Omental fat pad (tissue), 4 donors: ENCODE data around the gene ITIH3. TPM values are rescaled to one million over a fixed set of nuclear protein-coding genes. Genes with fewer than 3 reads are reported as not detected.

Experiments used
- ATAC-seq: fragments of 150-250 bp; one replicate; pipeline ENCODE4 v1.9.1; 2016; ENCODE audit warnings: mild to moderate bottlenecking, moderate library complexity; ENCODE audit not compliant: low FRiP score
- DNase-seq: peaks from one replicate; pipeline ENCODE4 v3.0.0-alpha.2; 2019; ENCODE audit warnings: low spot score
- total RNA-seq, 4 donors: library from RNA; depleted of rRNA; stranded (reverse); fragments of >200 nt; gene quantifications; one replicate each; pipeline ENCODE4 v1.1.0, GENCODE V29; 2016
- TF ChIP-seq, protein P1 (sequence below), 3 donors: fragments of 450-650 bp; IDR thresholded peaks; one replicate each; pipeline ENCODE4 v1.5.1; 2016 to 2017; ENCODE audit warnings: antibody characterized with exemption in 3 of 3, mild to moderate bottlenecking in 3 of 3, moderate library complexity in 2 of 3

ITIH3 gene
- total RNA-seq, 4 donors from 2014 or later: 0.93 to 2.8 (median 1.9) TPM

GRCh38 chr3:52817860-52818259 lies 23.3 kb downstream of the ITIH3 start:
- ATAC-seq (no peak), DNase-seq (no peak)
- TF ChIP-seq, protein P1, sequence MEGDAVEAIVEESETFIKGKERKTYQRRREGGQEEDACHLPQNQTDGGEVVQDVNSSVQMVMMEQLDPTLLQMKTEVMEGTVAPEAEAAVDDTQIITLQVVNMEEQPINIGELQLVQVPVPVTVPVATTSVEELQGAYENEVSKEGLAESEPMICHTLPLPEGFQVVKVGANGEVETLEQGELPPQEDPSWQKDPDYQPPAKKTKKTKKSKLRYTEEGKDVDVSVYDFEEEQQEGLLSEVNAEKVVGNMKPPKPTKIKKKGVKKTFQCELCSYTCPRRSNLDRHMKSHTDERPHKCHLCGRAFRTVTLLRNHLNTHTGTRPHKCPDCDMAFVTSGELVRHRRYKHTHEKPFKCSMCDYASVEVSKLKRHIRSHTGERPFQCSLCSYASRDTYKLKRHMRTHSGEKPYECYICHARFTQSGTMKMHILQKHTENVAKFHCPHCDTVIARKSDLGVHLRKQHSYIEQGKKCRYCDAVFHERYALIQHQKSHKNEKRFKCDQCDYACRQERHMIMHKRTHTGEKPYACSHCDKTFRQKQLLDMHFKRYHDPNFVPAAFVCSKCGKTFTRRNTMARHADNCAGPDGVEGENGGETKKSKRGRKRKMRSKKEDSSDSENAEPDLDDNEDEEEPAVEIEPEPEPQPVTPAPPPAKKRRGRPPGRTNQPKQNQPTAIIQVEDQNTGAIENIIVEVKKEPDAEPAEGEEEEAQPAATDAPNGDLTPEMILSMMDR (IDR thresholded peaks at IDR 0.05): no peak

DNA sequence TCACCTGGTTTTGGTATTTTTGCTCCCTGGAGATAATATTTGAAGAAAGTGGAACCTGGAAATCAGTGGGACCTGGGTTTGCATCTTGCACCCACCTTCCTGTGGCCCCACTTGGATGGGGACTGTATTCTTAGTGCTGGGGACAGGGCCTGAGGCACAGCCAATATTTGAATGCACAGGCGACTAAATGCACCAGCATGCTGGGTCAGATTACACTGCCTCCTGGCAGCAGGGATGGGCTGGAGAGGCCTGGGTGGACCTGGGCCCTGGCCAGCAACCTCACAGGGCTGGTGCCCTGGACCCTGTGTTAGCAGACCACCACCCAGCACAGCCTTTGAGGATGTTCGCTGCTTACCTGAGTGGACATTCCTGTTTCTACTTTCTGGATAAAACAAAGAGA lies 25.3 kb downstream of the ITIH3 start:
- DNase-seq (no peak), ATAC-seq (no peak)
- TF ChIP-seq, protein P1 (IDR thresholded peaks at IDR 0.05): no peak

GRCh38 chr3:52820736-52821135 lies 26.1 kb downstream of the ITIH3 start:
- TF ChIP-seq, protein P1 (IDR thresholded peaks at IDR 0.05): no peak
- ATAC-seq: no peak
- DNase-seq: no peak

DNA sequence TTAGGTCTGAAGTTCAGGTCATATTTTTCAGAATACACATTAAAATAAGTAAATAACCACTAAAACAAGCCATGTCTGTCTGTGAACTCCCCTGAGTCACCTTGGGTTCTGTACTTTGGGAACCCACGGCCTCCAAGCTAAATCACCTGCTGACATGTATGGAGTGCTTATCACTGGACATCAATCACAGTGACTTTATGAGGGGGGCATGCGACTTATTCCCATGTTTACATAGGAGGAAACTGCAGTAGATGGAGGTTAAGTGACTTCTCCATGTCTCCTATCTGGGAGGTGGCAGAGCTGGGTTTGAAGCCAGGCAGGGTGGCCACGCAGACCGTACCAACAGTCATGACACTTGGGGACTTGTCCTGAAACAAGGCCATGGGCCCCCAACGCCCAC lies 27.8 kb downstream of the ITIH3 start:
- DNase-seq (no peak), ATAC-seq (no peak)
- TF ChIP-seq, protein P1 (IDR thresholded peaks at IDR 0.05): no peak

DNA sequence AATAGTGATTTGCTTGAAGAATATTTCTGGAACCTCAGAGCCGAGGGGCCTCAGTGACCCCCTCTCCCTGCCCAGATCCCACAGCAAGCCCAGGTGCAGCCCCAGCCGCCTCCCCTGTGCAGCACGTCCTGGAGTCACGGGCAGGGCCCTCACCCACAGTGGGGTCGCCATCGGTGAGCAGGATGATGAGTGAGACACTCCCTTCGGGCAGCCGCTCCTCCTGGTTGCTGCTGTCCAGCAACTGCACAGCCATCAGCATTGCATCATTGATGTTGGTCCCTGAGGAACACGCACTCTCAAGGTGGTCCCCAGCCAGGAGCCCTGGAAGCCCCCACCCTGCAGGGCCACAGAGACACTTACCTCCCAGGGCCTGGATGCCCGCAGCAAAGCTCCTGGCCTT lies 29.4 kb downstream of the ITIH3 start:
- no peak for DNase-seq
- TF ChIP-seq, protein P1 (IDR thresholded peaks at IDR 0.05): no peak
- no peak for ATAC-seq

GRCh38 chr3:52827441-52827840 lies 32.8 kb downstream of the ITIH3 start:
- ATAC-seq: no peak

DNA sequence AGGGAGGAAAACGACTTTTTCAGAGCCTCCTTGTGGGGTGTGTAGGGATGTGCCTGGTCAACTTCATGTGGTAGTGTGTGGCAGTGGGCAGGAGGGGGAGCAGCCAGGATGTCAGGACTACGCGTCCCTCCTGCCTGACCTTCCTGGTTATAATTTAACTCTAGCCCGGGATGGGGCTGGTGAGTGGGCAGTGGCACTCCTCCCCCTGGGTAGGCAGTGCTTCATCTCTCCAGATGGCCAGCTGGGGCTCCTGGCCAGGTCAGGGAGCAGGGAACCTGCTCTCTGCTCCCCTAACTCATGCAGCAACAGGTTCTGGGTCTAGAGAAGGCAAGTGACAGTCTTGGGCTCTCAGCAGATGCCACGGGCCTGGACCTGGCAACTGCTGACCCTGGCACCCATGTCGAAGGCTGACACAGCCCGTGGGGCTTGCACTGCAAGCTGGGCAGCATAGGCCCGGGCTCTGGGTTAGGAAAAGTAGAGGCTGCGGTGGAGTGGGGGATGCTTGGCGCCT lies 33.3 kb downstream of the ITIH3 start:
- TF ChIP-seq, protein P1 (IDR thresholded peaks at IDR 0.05): no peak
- DNase-seq (no peak), ATAC-seq (no peak)

More at GRCh38 chr3:52827441-52827840, 32.8 kb downstream of the ITIH3 start:
- no peak for DNase-seq
- TF ChIP-seq, protein P1 (IDR thresholded peaks at IDR 0.05): no peak
